T-helper 1 cell (primary cell): ENCODE results near the gene TNFAIP3.
A peak's percentile ranks its signal among the peaks of the same experiment; 100 is the strongest.

Experiments
- DNase-seq, 5 donors: peaks; one replicate each; pipeline ENCODE4 v3.0.0-alpha.2; 2012 to 2020

TNFAIP3 gene

GRCh38 chr6:137903933-137904821 is 37.1 kb downstream of the TNFAIP3 start:
- DNase-seq, result peak in 1 of 5 donors; percentile 91

- peak in 3 of 5 donors; percentile 15 to 84 (median 19) for DNase-seq
Observed at GRCh38 chr6:137904822-137905617, 38.0 kb downstream of the TNFAIP3 start.

GRCh38 chr6:137906020-137906472 is 39.0 kb downstream of the TNFAIP3 start:
- peak in 1 of 5 donors; percentile 28 for DNase-seq

GRCh38 chr6:137907170-137907569 is 40.1 kb downstream of the TNFAIP3 start:
- no peak for DNase-seq

GRCh38 chr6:137909533-137909932 is 42.5 kb downstream of the TNFAIP3 start:
- no peak for DNase-seq

- DNase-seq, result no peak
Observed at GRCh38 chr6:137910424-137910834, 43.4 kb downstream of the TNFAIP3 start.

- DNase-seq, result no peak
Observed at GRCh38 chr6:137910843-137911456, 43.9 kb downstream of the TNFAIP3 start.

- DNase-seq, result no peak
Observed at GRCh38 chr6:137911675-137912191, 44.7 kb downstream of the TNFAIP3 start.

- DNase-seq, result no peak
Observed at GRCh38 chr6:137912813-137913212, 45.8 kb downstream of the TNFAIP3 start.

- DNase-seq, result no peak
Observed at GRCh38 chr6:137913434-137913833, 46.4 kb downstream of the TNFAIP3 start.

GRCh38 chr6:137913996-137914529 is 47.0 kb downstream of the TNFAIP3 start:
- no peak for DNase-seq

GRCh38 chr6:137914530-137915193 is 47.6 kb downstream of the TNFAIP3 start:
- DNase-seq, result no peak

GRCh38 chr6:137915790-137916189 is 48.7 kb downstream of the TNFAIP3 start:
- DNase-seq, result no peak

GRCh38 chr6:137917551-137918325 is 50.7 kb downstream of the TNFAIP3 start:
- DNase-seq, result no peak

- DNase-seq, result no peak
Observed at GRCh38 chr6:137919502-137919823, 52.4 kb downstream of the TNFAIP3 start.

- DNase-seq, result no peak
Observed at GRCh38 chr6:137919837-137920730, 53.0 kb downstream of the TNFAIP3 start.

GRCh38 chr6:137921823-137922222 is 54.8 kb downstream of the TNFAIP3 start:
- no peak for DNase-seq

GRCh38 chr6:137923866-137924653 is 57.0 kb downstream of the TNFAIP3 start:
- no peak for DNase-seq

- DNase-seq, result no peak
Observed at GRCh38 chr6:137925141-137925698, 58.2 kb downstream of the TNFAIP3 start.
